NOMO-1 treated with DMSO at 0.1 percent for 48 hours (cell line): ENCODE measurements around the gene TPR.

ENCODE experiments used
- DNase-seq: peaks from one replicate; lab custom pipeline; 2025; ENCODE audit not compliant: unreplicated experiment; lab: John Stamatoyannopoulos, UW

TPR gene

GRCh38 chr1:186330758-186331157 lies 44.3 kb downstream of the TPR start:
- DNase-seq = no peak

DNA sequence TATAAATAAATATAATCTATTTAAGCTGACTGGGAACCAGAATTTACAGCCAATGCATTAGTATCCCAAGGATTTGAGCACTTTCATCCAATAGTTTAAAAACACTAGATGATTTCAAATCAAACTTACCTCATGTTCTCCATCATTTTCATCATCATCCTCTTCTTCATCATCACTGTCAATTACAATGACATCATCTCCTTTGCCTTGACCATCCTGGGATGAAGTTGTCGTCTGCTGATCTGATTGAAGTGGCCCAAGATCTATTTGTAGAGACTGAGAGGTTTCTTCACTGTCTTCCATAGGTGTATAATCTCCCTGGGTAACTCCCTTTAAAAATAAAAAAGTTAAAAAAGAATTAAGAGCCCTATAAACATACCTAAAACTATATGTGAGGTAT lies 47.7 kb downstream of the TPR start:
- no peak for DNase-seq

GRCh38 chr1:186326009-186326408 lies 49.0 kb downstream of the TPR start:
- DNase-seq = no peak

- no peak for DNase-seq
Observed at GRCh38 chr1:186325239-186325638, 49.8 kb downstream of the TPR start.

DNA sequence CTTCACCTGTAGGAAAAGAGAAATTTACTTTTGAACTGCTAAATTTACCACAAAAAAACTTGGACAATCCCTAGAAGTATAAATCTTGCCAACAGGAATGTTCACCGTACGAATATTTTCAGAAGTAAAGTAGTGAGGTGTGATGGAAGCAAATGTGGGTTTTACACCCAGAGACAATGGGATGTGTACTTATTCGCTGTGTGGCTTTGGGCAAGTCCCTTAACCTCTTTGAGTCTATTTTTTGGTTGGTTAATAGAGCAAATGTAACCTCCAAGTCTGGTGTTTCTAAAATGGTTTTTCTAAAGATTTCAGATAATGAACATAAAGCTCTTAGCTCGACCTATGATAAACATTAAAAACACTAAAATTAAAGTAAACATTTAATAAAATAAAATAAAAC lies 51.2 kb downstream of the TPR start:
- DNase-seq = no peak

DNA sequence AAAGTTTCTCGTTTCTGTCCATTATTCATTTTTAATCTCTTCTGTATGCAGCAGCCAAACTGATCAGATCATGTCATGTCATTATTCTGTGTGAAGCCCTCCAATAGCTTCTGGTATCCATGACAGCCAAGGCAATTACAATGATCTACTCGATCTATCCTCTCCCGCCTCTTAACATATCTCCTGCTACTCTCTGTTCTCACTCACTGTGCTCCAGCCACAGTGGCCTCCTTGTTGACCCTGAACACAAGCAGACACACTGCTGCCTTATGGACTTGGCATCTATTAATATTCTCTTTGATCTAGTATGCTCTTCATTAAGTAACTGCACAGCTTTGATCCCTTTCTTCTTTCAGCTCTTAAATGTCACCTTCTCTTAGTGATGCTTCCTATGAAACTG lies 59.5 kb downstream of the TPR start:
- DNase-seq = no peak

DNA sequence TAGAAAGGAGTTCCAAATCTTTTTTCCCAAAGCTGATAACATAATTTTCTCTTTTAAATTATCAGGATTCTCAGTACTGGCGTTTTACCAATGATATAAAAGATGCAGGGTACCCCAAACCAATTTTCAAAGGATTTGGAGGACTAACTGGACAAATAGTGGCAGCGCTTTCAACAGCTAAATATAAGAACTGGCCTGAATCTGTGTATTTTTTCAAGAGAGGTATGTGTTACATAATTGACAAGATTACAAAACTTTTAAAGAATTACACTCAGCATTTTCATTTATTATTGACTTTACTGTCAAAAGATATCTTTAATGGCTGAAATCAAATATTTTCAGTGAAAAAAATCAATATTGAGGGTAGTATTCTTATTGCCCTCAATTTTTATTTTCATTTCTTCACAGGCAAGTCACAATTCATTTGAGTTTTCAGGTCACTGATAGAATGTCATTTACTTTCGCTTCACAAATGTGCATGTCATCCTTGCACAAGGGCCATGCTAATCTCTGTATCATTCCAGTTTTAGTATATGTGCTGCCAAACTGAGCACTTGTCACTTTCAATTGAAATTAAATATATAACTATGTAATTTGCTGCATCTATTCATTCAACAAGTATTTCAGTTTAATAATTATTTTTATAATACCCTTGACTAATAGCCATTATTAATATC lies 63.5 kb downstream of the TPR start:
- no peak for DNase-seq

DNA sequence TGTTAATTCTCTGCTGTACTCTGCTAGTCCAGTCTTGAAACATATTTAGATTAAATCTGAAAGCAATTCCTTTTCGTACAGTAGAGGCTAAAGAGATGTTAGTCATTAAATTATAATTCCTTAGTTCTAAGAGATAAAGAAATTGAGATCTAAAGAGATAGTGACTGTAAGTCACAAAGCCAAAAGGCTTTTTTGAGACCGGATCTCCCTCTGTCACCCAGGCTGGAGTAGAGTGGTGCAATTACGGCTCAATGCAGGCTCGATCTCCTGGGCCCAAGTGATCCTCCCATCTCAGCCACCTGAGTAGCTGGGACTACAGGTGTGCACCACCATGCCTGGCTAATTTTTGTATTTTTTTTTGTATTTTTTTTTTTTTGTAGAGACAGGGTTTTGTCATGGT lies 64.7 kb downstream of the TPR start:
- DNase-seq = no peak

- no peak for DNase-seq
Observed at GRCh38 chr1:186308264-186309060, 66.6 kb downstream of the TPR start.

DNA sequence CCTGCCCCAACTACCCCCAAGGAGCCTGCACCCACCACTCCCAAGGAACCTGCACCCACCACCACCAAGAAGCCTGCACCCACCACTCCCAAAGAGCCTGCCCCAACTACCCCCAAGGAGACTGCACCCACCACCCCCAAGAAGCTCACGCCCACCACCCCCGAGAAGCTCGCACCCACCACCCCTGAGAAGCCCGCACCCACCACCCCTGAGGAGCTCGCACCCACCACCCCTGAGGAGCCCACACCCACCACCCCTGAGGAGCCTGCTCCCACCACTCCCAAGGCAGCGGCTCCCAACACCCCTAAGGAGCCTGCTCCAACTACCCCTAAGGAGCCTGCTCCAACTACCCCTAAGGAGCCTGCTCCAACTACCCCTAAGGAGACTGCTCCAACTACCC lies 67.6 kb downstream of the TPR start:
- no peak for DNase-seq

- DNase-seq = no peak
Observed at GRCh38 chr1:186306533-186306932, 68.5 kb downstream of the TPR start.

GRCh38 chr1:186304982-186305949 lies 69.8 kb downstream of the TPR start:
- DNase-seq = no peak

DNA sequence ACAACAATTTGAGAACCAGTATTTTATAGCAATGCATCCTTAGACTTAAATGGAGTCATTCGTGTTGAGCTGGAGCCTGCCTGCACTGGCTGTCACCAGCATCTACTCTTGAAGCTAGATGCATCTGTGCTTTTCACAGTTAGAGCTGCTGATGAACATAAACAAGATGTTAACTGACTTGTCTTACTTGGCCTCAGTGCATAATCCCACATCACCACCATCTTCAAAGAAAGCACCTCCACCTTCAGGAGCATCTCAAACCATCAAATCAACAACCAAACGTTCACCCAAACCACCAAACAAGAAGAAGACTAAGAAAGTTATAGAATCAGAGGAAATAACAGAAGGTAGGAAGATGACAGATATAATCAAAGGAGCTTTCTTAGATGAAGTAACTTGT lies 71.1 kb downstream of the TPR start:
- DNase-seq = no peak

DNA sequence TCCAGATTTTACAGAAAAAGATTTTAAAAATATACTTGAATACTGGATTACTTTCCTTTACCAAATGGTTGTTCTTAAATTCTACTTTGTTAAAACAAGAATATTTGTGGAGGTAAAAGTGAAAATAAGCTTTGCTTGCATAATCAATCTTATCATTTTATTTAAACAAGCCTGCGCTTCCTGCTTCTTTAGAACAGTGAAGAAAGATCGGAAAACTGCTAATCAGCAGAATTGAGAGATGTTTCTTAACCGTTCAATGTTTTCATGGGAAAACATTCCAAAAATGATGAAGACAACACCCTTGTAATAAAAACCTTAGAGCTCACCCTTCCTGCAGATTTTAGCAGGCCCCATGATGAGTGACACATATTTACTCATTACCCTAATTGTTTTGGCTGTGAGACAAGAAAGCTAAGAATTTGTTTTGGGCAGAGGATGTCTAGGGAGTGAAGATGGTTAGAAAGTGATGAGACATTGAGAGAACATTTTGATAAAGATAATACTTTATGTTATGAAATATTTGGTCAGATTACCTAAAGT lies 72.6 kb downstream of the TPR start:
- no peak for DNase-seq

- no peak for DNase-seq
Observed at GRCh38 chr1:186301448-186301847, 73.6 kb downstream of the TPR start.

GRCh38 chr1:186300056-186300455 lies 75.0 kb downstream of the TPR start:
- DNase-seq = no peak

DNA sequence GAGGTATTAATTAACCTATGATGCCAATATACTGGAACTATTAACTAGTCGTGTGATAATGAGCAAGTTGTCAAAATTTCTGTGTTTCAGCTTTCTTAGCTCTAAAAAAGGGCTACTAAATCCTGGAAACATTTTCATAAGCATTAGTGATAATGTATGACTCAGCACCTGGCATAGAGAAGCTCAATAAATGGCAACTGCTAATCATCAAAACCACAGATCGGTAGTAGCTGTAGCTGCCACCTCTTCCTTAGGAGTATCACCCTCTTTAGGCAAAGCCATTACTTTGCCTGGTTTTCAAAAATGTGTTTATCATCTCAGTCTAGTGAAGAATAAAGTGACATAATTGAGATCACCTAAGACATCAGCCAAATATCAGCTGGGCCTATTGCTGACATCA lies 75.5 kb downstream of the TPR start:
- no peak for DNase-seq

DNA sequence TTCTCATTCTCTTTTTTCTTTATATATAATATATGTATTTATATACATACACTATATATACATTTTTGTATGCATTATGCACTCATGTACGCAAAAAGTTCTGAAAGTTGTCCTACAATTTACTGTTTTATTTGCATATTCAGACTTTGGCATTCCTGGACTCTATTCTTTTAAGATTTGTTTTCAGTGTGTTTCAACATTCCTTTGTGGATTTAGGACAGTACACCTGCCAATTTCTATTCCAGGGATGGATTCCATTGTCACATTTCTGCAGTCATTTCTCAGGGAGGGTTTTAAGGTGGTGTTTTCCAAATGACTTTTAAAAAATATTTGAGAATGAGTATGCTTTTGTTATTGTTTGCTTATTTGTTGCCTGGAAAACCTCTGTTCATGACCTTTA lies 76.2 kb downstream of the TPR start:
- DNase-seq = no peak

GRCh38 chr1:186297439-186298045 lies 77.5 kb downstream of the TPR start:
- DNase-seq = no peak

- DNase-seq = no peak
Observed at GRCh38 chr1:186295980-186296379, 79.1 kb downstream of the TPR start, which contains the start of gene PRG4. Gene PRG4 (plus strand): TSS chr1:186296279.

DNA sequence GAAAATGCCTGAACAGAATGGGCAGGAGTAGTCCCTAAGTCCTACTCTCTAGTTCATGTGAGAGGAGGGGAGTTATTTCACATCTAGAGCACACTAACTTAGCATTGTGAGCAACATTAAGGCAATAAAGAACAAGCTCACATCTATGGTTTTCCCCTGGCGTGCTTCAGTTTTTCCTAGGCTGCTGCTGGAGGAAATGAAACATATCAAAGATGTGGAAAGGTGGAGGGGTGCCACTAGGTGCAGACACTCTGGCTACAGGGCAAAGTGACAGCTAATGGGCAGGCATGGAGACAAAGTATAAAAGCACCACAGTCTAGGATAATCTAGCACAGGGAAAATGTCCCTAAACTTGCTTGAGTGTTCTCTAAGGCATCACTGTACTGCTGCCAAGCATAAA lies 82.2 kb downstream of the TPR start:
- no peak for DNase-seq
